Gastroesophageal sphincter (tissue), 4 donors: ENCODE measurements around the gene CCDC92B. TPM values are rescaled to one million over a fixed set of nuclear protein-coding genes. Genes with fewer than 3 reads are reported as not detected.

ENCODE experiments used
- ATAC-seq: fragments of 150-250 bp; one replicate; pipeline ENCODE4 v1.9.1; 2016; ENCODE audit warnings: mild to moderate bottlenecking, moderate library complexity
- H3K27ac ChIP-seq, 4 donors: fragments of 200-600 bp; sonication (generic) in 3 of 4; 1 replicate in 3 of 4; 2 replicates in 1 of 4; pipeline ENCODE4 v1.5.1; 2016 to 2019
- H3K27me3 ChIP-seq: fragments of 200-600 bp; sonication (generic); one replicate; pipeline ENCODE4 v1.5.1; 2019
- H3K36me3 ChIP-seq, 2 donors: fragments of 200-600 bp; sonication (generic); one replicate each; pipeline ENCODE4 v1.5.1; 2019; ENCODE audit warnings: control low read depth in 1 of 2
- H3K4me1 ChIP-seq, 3 donors: fragments of 200-600 bp; sonication (generic); 1 replicate in 2 of 3; 2 replicates in 1 of 3; pipeline ENCODE4 v1.5.1; 2016 to 2019; ENCODE audit warnings: control low read depth in 2 of 3
- H3K4me3 ChIP-seq, 2 donors: fragments of 200-600 bp; sonication (generic); one replicate each; pipeline ENCODE4 v1.5.1; 2019; ENCODE audit warnings: mild to moderate bottlenecking in 1 of 2, moderate library complexity in 1 of 2
- H3K9me3 ChIP-seq, 3 donors: fragments of 200-600 bp; sonication (generic); one replicate each; pipeline ENCODE4 v1.5.1; 2017 to 2019; ENCODE audit warnings: control low read depth in 2 of 3
- EP300 ChIP-seq: sonication (generic); formaldehyde crosslinking; IDR thresholded peaks from one replicate; pipeline ENCODE4 v1.6.1; 2017; ENCODE audit warnings: antibody characterized with exemption, mild to moderate bottlenecking
- POLR2A ChIP-seq, 2 donors: fragments of 450-650 bp; IDR thresholded peaks; one replicate each; pipeline ENCODE4 v1.6.1; 2017; ENCODE audit warnings: antibody characterized with exemption in 2 of 2, mild to moderate bottlenecking in 2 of 2, moderate library complexity in 1 of 2
- POLR2AphosphoS5 ChIP-seq: sonication (generic); formaldehyde crosslinking; IDR thresholded peaks from one replicate; pipeline ENCODE4 v1.6.1; 2017; ENCODE audit warnings: antibody characterized with exemption
- WGBS, 2 donors: methylation state at CpG; one replicate each; pipeline ENCODE4 v1.1.5; 2018; ENCODE audit warnings: low coverage in 1 of 2; 5-methylcytosine and 5-hydroxymethylcytosine counted together
- total RNA-seq, 4 donors: library from RNA; depleted of rRNA; stranded (reverse); fragments of >200 nt; gene quantifications; one replicate each; pipeline ENCODE4 v1.1.0, GENCODE V29; 2016
- TF ChIP-seq, protein P1 (sequence below), 4 experiments: fragments of 200-600 bp in 2 of 4; fragments of 450-650 bp in 2 of 4; sonication (generic) in 1 of 4; IDR thresholded peaks; one replicate each; pipeline ENCODE4 v1.5.1; 2017 to 2019; ENCODE audit warnings: antibody characterized with exemption in 4 of 4, mild to moderate bottlenecking in 2 of 4, moderate library complexity in 2 of 4

Gene CCDC92B
- total RNA-seq, 4 donors from 2014 or later: 0.08 TPM; not detected in 3

DNA sequence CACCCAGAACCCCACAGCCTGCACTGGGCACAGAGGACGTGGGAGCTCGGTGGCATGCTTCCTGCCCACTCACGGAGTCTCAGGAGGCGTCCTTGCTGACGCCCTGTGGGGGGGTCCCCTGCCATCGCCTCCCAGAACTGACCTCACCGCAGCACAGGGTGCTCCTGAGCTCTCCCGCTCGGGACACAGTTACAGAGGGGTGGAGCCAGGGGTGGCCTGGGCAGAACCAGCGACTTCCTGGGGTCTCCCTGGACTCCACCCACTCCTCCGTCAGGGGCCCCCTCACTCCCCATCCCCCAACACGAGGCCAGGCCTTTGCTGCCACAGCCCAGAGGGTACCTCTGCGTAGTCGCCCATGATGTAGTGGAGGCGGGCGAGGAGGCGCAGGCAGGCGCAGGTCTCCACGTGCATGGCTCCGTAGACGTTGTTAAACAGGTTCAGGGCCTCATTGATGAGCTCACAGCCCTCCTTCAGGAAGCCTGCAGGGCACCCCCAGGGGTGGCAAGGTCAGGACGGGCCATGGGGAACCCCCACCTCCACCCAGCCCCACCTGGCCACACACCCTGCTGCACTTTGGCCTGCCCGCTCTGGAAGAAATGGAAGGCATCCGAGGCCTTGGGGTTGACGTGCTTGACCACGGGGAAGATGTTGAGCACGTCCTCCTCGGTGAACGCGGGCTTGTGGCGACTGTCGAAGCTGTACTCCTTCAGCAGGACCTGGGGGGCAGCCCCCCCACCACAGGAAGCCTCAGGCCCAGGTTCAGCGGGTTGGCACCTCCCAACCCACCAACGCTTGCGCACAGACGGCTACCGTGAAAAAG is 55.7 kb downstream of the CCDC92B start:
- H3K27ac ChIP-seq: no peak overlapping the region
- H3K9me3 ChIP-seq: no peaks in the 10 kb centered on the region
- no peak for TF ChIP-seq POLR2A (IDR thresholded peaks at IDR 0.05)
- TF ChIP-seq, protein P1, sequence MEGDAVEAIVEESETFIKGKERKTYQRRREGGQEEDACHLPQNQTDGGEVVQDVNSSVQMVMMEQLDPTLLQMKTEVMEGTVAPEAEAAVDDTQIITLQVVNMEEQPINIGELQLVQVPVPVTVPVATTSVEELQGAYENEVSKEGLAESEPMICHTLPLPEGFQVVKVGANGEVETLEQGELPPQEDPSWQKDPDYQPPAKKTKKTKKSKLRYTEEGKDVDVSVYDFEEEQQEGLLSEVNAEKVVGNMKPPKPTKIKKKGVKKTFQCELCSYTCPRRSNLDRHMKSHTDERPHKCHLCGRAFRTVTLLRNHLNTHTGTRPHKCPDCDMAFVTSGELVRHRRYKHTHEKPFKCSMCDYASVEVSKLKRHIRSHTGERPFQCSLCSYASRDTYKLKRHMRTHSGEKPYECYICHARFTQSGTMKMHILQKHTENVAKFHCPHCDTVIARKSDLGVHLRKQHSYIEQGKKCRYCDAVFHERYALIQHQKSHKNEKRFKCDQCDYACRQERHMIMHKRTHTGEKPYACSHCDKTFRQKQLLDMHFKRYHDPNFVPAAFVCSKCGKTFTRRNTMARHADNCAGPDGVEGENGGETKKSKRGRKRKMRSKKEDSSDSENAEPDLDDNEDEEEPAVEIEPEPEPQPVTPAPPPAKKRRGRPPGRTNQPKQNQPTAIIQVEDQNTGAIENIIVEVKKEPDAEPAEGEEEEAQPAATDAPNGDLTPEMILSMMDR (IDR thresholded peaks at IDR 0.05): no peak
- TF ChIP-seq POLR2AphosphoS5: no peak
- TF ChIP-seq EP300: no peak
- no peak overlapping the region for H3K4me3 ChIP-seq
- 91% methylated on average over 4 of the region's 37 CpGs; no CpG with 5 or more reads in 1 of the 2 donors for WGBS, 2 donors
- no peaks in the 10 kb centered on the region for H3K27me3 ChIP-seq
- peaks cover 0 to 17% (median 15%) of the 10 kb centered on the region in 3 donors for H3K4me1 ChIP-seq
- no peak for ATAC-seq
- H3K36me3 ChIP-seq: peaks cover 0 to 91% of the 10 kb centered on the region in 2 donors

DNA sequence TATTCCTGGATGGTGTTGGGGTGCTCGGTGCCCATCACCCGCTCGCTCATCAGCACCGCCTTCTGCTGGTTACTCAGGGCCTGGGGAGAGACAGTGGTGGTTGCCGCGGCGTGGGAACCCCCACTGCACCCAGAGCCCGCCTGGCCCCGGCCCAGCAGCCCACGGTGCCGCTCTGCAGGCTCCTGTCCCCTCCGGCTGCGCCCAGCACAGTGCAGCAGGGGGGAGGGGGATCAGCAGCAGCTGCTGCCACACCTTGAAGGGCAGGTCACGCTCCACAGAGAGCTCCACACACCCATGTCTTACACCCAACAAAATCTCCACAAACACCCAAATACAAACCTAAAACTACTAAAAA is 56.7 kb downstream of the CCDC92B start:
- H3K27me3 ChIP-seq: no peaks in the 10 kb centered on the region
- no peak for TF ChIP-seq POLR2A (IDR thresholded peaks at IDR 0.05)
- TF ChIP-seq POLR2AphosphoS5: no peak
- TF ChIP-seq, protein P1 (IDR thresholded peaks at IDR 0.05): no peak
- TF ChIP-seq EP300: no peak
- H3K4me3 ChIP-seq: no peak overlapping the region
- peaks cover 0 to 81% of the 10 kb centered on the region in 2 donors for H3K36me3 ChIP-seq
- no peak for ATAC-seq
- H3K27ac ChIP-seq: no peak overlapping the region
- WGBS, 2 donors: no CpG with 5 or more reads among the region's 14 CpGs
- H3K4me1 ChIP-seq: peaks cover 0 to 28% (median 24%) of the 10 kb centered on the region in 3 donors
- H3K9me3 ChIP-seq: no peaks in the 10 kb centered on the region

DNA sequence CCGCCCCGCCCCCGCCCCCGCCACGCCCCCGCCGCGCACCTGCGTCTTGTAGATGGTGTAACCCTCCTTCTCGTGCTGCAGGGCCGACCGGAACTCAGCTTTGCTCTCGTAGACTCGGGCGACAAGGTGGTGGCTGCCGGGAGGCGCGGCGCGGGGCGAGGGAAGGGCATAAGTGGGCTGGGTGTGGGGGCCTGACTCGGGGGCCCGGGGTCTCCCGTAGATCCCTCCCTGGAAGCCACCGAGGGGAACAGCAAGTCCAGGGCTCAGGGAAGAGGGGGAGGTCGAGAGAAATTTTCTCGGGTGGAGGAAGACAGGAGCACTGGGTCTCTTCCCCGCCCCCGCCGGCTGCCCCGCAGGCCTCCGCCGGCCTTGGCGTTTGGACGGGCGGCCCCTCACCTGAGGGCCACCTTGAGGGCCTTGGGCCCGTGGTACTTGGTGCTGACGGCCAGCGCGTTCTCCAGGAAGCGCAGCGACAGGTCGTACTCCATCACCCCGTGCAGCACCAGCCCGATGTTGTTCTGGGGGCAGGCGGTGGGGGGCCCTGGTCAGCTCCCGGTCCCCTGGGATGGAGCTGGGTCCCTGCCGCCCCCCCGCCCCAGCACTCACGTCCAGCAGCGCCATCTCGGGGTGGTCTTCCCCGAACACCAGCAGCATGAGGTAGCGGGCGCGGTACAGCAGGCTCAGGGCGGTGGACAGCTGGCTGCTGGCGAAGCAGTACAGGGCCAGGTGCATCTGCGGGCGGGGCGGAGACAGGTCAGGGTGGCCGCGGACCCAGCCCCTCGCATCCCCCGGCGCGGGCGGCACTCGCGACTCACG is 57.3 kb downstream of the CCDC92B start:
- no peak overlapping the region for H3K27ac ChIP-seq
- TF ChIP-seq, protein P1 (IDR thresholded peaks at IDR 0.05): no peak
- TF ChIP-seq EP300 (no peak), POLR2A (IDR thresholded peaks at IDR 0.05) (no peak), POLR2AphosphoS5 (no peak)
- 70% methylated on average over 2 of the region's 71 CpGs; no CpG with 5 or more reads in 1 of the 2 donors for WGBS, 2 donors
- no peaks in the 10 kb centered on the region for H3K27me3 ChIP-seq
- H3K36me3 ChIP-seq: peaks cover 0 to 75% of the 10 kb centered on the region in 2 donors
- no peak for ATAC-seq
- H3K9me3 ChIP-seq: no peaks in the 10 kb centered on the region
- H3K4me1 ChIP-seq: peaks cover 0 to 33% (median 28%) of the 10 kb centered on the region in 3 donors
- H3K4me3 ChIP-seq: no peak overlapping the region

- Histone ChIP-seq H3K9me3 (no peaks in the 10 kb centered on the region), H3K36me3 (peaks cover 0 to 66% of the 10 kb centered on the region in 2 donors), H3K27ac (no peak overlapping the region), H3K27me3 (no peaks in the 10 kb centered on the region), H3K4me3 (no peak overlapping the region), H3K4me1 (peaks cover 0 to 42% (median 33%) of the 10 kb centered on the region in 3 donors)
- TF ChIP-seq POLR2AphosphoS5: no peak
- TF ChIP-seq EP300: no peak
- WGBS, 2 donors: 83 to 88% methylated on average over 1 to 13 of the region's 62 CpGs
- ATAC-seq: no peak
Observed at GRCh38 chr17:2691069-2691871, 58.2 kb downstream of the CCDC92B start.
